Inflammatory macrophage treated with lipopolysaccharide for 4 hours (primary cell): Measurements from ENCODE around the gene PRKAR1A.
A peak's percentile ranks its signal among the peaks of the same experiment; 100 is the strongest.

Experiments used
- DNase-seq: peaks from one replicate; pipeline ENCODE4 v3.0.0-alpha.2; 2020

PRKAR1A gene

DNA sequence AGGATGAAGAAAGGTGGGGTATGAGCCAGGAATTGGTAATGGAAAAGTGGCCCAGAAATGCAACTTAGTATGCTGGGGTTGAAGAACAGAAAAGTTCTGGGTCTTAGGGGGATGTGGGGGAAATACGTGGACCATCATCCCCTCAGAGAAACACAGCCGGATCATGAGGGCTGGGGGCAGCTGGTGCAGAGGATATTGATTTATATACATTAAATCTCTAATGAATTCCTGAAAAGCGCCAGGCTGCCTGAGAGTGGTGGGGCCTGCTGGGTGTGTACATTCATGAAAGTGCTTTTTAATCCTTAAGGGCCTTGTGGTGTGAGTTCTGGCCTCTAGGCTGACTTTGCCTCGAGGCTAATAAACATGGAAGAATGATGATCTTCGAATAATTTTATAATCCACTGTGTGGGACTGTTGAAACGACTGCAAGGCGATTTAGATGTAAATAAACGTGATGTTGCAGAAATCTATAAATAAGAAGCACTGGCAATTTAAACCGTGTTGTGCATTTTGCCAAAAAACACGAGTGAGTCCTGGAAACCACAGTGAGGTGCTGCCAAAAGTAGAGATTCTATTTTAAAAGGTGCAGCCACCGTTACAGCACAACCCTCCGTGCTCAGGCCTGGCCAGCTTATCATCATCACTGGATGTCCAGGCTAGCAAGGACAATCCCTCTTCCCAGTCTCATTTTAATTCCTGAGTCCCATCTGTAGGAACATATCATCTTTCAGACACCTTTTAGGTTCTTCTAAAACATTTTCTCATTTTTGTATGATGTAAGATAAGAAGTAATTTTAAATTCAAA is 32.1 kb downstream of the PRKAR1A start:
- DNase-seq, result no peak

DNA sequence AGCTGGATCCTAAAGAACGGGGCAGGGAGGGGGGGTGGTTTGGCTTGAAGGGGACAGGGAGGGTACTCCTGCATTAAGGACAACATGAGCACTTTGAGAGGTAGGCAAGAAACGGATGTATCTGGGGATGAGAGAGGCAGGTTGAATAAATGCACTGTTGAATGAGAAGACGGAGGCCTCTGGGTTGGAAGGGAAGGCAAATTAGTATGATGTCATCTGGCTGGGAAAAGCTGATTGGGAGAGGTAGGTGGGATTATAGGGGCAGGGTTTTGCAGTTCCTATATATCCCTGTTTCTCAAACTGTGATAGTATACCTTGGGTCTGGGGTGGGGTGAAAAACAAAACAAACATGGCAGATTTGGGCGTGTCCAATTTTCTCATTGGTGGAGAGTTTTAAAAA is 44.3 kb downstream of the PRKAR1A start:
- no peak for DNase-seq

DNA sequence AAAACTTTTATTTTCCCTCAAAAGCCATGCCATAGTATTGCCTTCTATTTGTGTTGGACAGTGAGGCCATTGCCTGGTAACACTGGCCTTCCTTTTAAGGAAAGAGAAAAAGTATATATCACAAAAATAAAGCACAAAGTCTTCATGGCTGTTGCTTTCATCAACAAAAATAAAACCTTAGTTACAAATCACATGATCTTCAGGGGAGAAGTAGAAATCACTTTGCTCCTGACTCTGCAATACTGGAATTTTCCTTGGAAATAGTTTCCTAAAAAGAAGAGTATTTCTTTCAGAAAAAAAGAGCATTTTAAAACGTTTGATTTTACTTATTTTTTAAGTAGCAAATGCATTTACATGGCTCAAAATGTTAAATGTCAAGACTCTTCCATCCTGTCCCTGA is 47.1 kb downstream of the PRKAR1A start:
- peak; percentile 67 for DNase-seq

DNA sequence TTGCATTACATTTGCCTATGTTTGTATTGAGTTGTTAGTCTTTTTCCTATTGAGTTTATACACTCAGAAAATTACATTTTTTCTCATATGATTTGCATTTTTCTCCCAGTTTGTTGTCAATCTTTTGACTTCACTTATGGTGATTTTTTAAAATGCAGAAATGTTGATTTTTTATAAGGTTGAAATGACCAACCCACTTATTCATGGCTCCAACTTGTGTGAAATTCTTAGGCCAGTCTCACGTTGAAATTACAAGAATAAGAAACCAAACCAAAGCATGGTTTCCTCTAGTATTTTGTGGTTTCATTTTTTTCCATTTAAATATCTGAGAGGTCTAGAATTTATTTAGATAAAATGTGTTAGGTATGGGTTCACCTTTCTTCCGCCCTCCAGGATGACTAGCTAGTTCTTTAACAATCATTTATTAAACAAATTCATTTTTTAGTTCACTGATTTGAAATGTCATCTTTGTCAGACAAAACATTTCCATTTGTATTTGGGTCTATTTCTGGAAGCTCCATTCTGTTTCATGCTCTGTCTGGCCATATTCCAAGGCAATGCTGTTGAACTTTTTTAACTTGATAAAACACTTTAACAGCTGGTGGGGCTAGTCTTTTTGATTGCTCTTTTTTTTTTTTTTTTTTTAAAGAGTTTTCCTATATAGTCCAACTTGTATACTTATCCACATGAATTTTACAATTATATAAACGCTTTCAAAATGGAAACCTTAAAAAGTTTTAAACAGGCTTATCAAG is 48.9 kb downstream of the PRKAR1A start:
- DNase-seq, result no peak

DNA sequence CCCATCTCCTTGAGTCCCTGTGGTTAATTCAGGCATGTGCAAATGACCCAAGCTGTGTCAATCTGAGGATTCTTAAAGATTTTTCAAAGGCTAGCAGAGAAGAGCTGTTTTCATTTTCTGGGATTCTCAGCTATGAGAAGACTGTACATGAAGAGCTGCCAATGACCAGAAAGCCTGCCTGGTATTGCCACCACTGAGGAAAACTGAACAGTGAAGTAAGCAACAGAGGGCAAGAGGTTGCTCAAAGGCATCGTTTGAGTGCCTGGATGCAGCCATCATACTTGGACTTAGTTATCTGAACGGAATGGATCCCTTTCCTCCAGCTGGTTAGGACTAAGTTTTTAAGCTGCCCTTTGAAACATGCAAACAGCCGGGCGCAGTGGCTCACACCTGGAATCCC is 50.5 kb downstream of the PRKAR1A start:
- no peak for DNase-seq

DNA sequence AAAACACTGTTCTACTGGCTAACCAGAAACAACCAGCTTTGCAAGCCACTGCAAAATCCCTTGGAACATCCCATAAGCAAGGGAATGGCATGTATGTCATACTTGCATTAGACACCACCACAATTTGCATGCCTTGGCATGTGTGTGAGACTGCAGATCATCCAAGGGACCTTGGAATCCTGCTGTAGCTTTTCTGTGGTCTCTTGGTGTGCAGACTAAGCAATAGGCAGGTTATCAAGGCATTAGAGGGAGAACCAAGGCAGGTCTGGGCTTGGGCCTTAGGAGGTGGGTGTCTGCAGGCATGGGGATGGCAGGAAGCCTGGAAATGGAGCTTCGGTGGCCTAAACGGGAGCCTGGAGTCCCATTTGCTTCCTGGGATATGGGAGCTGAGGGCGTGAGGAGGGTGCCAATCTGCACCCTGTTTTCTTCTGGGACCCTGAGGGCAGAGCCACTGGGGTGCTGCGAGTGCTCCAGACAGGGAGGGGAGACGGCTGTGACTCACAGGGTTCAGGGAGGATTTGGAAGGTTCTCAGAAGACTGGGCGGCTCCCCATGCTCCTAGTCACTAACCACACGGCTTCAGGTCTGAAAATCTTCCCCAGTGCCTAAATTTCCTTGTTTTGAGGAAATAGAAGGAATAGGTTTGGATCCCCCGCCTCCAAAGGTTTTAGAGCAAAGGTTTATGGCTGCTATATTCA is 52.3 kb downstream of the PRKAR1A start:
- no peak for DNase-seq

DNA sequence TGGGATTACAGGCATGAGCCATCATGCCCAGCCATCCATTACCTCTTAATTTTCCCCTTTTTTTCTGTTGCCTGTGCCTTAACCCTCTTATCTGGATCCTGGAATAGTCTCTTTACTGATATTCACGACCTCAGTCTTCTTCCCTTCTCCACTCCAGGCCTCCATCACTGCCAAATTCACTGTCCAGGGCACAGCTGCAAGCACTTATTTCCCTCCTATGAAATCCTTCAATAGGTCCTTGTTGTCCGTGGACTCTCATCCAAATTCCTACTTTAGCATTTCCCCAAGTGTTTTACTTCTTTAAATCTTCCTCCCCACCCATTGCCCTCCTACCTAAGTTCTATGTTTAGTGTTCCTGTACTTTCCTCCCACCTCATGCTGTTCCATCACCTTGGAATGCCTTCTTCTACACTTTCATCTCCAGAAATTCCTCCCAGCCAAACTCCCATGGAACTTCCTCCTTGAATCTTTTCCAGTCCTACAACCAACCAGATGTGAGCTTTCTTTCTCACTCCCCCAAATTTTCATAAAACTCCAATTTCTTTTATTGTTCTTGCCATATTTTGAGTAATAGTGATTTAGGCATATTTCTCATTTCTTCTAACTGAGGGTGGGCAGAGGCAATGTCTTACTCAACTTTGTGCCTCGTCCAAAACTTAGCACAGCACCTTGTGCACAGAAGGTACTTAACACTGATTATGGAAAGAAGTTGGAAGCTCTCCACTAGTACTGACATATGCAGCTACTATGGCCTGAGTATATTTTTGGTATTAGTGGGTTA is 53.6 kb downstream of the PRKAR1A start:
- no peak for DNase-seq

DNA sequence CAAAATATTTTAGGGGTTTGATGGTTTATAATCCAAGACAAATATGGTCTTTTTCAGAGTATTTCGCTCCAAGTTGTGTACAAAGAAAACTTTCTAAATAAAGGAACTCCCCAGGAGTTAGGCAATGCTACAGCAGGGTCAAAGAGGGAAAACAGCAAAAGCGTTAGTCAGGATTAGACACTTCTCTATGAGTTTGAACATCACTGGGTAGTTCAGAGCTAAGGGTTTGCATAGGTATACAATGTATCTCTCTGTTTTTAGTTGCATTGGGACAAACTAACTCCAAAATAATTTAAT is 54.2 kb downstream of the PRKAR1A start:
- DNase-seq, result peak; percentile 90

DNA sequence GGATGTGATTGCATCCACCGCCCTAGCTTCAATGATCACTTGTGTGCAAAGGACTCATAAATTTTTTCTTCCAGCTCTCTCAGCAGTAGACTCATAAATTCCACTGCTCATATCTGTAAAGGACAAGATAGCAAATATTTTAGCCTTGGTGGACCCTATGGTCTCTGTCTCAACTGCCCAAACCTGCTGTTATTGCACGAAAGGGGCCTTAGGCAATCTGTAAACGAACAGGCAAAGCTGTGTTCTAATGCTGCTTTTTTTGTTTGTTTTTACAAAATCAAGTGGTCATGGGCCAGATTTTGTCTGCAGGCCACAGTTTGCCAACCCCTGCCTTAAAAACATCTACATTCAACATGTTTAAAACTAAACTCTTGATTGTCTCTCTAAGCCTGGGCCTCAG is 54.8 kb downstream of the PRKAR1A start:
- no peak for DNase-seq

DNA sequence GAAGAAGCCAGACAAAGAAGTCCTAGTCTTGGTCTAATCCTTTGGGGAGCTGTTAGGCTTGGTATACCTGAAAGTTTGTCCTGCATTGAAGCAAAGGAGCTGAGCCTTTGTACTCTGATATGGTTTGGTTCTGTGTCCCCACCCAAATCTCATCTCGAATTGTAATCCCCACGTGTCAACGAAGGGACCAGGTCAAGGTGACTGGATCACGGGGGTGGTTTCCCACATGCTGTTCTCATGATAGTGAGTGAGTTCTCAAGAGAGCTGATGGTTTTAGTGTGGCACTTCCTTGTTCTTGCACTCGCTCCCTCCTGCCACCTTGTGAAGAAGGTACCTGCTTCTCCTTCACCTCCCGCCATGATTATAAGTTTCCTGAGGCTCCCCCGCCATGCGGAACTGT is 55.4 kb downstream of the PRKAR1A start:
- DNase-seq, result no peak

DNA sequence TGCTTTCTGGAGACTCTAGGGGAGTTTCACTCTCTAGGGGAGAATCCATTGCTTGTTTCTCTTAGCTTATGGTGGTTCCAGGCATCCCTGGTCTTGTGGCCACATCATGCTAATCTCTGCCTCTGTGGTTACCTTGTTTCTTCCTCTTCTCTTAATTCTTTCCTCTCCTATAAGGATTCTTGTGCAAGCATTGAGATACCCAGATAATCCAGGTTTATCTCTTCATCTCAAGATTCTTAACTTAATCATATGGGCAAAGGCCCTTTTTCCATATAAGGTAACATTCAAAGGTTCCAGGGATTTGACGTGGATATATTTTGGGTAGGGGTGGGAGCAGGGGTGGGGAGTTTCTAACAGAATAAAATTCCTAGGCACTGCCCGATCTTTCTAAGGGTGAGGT is 56.4 kb downstream of the PRKAR1A start:
- DNase-seq, result no peak

DNA sequence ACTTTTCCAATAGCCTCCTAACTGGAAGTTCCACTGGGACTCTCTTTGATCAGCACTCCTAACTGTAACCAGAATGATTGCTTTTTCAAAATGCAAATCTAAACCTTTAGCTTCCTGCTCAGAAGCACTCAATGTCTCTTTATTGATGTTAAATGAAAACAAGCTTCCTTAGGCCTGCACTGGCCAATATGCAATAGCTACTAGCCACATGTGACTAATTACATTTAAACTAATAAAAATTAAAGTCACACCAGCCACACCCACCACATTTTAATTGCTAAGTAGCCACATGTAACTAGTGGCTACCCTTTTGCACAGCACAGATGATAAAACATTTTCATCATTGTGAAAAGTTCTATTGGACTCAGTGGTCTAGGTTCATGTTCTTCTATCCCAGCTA is 57.1 kb downstream of the PRKAR1A start:
- DNase-seq, result no peak

DNA sequence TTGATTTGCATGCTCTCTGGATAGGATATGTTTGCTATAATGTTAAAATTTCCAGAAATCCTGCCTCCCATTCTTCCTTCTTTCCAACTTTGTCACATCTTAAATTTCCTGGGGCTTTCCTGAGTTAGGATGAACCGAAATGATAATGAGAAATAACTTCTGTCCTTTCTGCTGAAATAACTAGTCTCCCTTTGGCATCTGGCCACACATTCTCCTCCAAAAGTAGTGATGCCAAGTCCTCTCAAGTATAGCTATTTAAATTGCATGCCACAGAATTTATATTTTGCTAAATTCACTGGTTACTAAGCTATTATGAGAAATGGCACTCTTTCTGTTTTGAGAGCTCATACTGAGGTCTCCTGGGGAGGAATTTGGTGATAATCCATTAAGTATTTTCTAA is 58.3 kb downstream of the PRKAR1A start:
- DNase-seq, result no peak

DNA sequence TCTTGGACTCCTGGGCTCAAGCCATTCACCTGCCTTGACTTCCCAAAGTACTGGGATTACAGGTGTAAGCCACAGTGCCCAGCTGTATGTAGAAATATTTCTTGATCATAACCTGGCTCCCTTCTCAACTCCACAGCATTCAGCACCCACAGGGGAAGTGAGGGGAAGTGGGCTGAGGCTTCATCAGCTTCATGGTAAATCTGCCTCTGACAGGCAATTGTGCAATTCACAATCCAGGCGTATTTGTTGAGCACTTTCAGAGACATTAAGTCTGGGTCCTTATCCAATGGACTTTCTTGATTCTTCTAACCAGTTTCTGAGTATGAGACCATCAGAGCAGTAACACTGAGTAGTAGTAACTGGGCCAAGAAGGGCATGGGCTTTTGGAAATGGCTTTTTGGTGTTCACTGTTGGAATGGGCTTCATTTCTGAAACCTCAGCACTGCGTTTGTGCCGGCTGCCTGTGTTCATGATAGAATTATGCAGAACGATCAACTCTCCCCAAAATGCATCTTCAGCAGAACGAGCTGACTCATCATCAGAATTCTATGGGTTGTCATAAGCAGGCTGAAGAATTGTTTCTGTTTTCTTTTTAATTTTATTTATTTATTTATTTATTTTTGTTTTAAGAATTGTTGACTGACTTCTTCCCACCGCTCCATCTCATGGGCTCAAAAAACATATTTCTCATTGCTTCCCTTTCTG is 60.1 kb downstream of the PRKAR1A start:
- DNase-seq, result peak; percentile 77

DNA sequence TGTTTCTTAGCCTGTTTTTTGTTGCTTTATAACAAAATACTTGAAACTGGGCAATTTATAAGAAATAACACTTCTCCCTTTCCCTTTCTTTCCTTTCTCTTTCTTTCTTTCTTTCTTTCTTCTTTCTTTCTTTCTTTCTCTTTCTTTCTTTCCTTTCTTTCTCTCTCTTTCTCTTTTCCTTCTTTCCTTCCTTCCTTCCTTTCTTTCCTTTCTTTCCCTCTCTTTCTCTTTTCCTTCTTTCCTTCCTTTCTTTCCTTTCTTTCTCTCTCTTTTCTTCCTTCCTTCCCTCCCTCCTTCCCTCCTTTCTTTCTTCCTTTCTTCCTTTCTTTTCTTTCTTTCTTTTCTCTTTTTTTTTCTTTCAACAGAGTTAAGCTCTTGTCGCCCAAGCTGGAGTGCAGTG is 61.1 kb downstream of the PRKAR1A start:
- DNase-seq, result no peak

DNA sequence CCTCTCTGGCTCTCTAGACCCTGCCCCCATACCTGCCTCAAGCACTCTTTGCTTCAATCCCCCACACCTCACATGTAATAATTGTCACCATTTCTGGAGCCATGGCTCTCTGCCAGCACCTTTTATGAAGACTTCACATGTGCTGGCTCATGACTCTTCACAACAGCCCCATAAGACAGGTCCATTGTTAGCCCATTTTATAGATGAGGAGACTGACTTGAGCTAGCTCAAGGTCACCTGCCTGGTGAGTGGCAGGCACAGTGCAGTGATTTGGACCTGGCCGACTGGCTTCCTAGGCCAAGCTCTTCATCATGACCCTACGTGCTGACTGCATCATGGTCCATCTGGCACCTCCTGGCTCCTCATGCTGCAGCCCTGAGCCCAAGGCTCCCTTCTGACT is 63.9 kb downstream of the PRKAR1A start:
- no peak for DNase-seq

DNA sequence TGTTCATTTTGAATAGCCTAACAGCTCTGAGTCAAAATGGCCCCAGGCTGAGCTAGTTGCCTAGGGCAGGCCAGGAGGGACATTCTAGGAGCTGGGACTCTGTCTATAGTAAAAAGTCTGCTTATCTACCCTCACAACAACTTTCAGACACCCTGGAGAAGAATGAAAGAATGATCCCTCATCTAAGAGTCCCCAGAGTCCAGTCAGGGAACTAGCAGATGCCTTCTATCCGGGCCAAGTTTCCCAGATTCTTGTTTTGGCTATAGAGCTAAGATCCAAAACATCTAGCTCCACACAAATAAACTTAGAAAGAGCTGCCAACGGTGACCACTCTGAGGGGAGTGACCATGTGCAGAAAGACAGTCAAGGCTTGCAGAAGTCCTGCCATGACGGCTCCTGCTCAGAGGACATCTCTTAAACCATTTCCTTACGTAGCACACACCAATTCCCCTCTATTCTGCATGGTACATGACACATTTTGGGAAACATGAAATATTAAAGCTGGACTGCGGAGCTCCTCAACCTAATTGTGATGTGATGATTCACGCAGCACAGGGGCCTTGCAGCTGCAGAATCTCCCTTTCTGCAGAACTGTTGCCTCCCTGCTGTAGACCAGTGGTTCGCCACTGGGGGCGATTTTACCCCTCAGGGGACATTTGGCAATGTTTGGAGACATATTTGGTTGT is 64.7 kb downstream of the PRKAR1A start:
- DNase-seq, result no peak

DNA sequence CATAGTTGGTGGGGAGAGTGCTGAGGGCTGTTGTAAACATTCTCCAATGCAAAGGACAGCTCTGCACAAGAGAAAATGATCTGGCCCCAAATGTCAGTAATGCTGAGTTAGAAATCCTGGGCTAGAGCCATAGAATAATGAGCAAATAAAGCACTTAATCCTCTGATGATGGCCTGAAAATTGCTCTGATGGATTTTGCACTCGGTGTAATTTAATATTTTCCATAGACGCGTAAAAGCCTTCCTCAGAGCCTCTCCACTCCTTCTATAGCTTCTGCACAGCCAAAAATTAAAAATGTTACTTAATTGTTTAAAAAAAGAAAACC is 65.2 kb downstream of the PRKAR1A start:
- no peak for DNase-seq

DNA sequence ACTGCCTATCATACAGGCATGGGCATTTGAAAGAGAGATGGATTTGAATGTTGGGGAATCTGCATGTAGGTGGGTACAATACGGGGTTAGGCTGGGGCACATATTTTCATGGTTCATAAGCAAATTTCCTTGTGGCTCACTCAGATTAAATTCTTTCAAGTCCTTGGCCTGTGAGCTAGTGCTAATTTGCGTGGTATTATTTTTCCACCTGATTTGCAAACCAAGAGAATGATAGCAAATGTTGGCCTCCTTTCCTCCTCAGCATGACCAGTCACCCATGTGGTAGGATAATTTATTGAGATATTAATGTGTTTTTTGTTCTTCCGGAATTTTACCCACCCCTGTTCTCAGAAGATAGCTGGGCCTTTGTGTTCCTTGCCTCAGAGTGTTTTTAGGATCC is 66.0 kb downstream of the PRKAR1A start:
- no peak for DNase-seq

DNA sequence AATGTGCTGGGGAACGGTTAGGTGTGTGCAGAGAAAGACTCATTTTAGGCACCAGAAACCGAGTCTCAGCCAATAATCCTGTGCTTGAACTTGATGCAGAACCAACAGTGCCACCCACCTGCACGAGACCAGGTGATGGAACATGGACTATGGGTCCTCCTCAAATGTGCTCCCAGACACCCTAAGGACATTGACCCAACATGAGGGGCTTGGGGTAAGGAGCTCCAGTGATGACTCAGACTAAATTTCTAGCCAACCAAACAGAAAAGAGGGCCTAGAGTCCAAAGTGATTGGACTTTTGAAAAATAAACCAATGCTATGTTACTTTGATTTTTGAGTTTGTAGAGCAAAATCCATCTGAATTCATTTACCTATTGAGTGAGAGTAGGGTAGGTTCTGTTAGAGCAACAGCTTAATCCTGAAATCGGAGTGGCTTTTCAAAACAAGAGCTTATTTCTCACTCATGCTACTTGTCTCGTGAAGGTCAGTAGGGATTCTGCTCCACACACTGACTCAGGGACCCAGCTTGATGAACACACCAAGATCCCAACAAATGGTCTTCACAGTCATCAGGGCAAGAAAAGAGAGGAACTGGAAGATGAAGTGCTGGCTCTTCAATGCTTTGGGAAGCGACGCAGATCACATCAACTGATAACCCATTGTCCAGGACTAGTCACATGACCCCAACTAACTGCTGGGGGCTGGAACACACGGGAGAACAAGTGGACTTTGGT is 67.1 kb downstream of the PRKAR1A start:
- peak; percentile 49 for DNase-seq

DNA sequence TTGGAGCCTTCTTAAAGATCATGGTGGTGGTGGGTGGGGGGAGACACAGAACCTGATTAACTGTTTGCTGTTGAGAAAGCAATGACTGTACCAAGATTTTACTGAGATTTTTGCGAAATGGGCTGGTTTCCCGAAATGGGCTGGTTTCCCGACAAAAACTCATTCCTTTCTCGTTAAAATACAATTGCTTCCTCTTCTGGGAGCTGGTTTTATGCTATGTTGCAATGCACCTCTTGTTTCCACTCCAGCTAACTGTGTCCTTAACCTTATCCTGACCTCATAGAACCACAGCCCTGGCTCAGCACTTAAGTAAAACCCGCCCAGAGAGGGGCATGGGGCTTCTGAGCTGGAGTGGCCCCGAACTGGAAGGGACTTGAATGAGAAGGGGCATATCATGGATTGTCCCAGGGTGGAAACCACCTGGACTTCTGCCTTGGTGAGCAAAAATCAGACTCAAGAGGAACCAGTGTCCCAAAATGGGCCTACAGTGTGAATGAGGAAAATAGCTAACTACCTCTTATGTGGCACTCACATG is 68.1 kb downstream of the PRKAR1A start:
- peak; percentile 91 for DNase-seq
